ENCODE results near the gene TMEM200A.
"Not testable (repeated sequence)": the region's sequence is repeated elsewhere in the genome, so short reads cannot be mapped to it uniquely, and the experiment has no call there.

Gene TMEM200A

GRCh38 chr6:130365166-130366106, at the start of gene TMEM200A:
TSS of gene TMEM200A (plus strand) at chr6:130366017. CDS start at chr6:130440423, 74,406 bp downstream.
- DNase-seq: peak; percentile 94

DNA sequence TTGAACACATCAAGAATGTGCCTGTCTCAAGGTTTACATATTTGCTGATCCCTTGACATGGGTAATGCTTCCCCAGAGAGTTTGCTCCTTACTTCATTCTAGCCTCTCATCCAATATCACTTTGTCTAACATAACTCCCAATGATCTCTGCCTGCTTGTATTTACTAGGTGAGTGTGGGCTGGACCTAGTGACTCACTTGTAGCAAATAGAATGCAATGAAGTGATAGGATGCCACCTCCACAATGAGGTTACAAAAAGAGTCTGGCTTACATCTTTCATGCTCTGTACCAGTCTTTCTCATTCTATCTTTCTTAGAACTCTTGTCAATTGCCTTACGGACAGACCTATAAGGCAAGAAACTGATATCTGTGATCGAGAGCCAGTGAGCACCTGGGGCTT, 44.9 kb upstream of the TMEM200A start:
- no peak for DNase-seq

- DNase-seq: peak; percentile 50
These were observed 43.0 kb upstream of the TMEM200A start for GRCh38 chr6:130322673-130323268.

DNA sequence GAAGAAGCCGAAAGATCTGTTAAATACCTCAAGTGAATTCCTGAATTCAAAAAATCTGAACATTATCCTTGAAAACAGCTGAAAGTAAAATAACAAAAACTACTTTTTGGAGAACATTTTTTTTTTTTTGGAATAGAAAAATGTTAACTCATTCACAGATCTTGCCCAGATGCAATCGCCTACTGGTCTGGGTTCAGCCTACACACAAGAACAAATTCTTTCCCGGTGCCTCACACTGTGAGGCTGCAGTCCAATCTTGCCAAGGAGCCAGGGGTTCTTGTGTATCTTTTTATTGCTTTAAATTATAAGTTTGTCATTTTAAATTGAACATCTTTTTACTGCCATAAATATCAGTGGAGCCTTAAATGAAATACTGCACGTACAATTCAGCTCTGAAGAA, 41.2 kb upstream of the TMEM200A start:
- no peak for DNase-seq

DNA sequence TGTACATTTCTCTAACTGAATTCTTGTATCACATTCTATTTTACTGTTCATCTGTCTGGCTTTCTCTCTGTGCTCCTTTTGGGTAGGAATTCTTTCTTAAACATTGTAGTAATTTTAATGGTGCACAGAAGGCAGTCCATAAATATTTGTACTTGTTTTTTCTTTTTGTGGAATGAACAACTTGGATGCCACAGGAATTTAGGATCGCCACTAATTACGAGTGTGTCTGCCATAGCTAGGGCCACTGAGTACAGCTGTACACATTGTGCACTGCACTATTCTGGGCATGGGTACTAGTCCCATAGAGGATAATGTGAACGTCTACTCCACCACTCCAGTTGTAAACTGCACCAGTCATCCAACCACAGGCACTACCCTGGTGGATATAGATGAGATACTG, 39.3 kb upstream of the TMEM200A start:
- DNase-seq: no peak

- DNase-seq: no peak
These were observed 28.3 kb upstream of the TMEM200A start for GRCh38 chr6:130337534-130337933.

- not testable (repeated sequence) for DNase-seq
These were observed 19.5 kb upstream of the TMEM200A start for GRCh38 chr6:130346324-130346723.

- DNase-seq: no peak
These were observed 11.5 kb upstream of the TMEM200A start for GRCh38 chr6:130354322-130354721.

DNA sequence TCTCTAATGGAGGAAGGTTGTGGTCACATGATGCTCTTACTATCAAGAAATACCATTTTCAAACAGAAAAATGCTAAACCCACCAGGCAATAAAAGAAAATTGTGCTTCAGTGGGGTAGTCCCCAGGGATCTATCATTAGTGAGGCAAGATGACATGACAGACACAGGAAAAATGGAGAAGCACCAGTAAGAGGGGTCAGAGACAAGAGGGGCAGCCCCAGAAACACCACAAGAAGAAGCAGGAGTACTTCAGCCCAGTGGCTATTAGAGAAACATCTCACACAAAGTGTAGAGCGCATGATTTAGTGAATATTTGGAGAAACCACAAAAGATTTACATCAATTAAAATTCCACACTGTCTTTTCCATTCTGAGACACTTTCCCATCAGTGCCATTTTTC, 10.2 kb upstream of the TMEM200A start:
- DNase-seq: no peak

- DNase-seq: no peak
These were observed 8.4 kb upstream of the TMEM200A start for GRCh38 chr6:130357436-130357835.

DNA sequence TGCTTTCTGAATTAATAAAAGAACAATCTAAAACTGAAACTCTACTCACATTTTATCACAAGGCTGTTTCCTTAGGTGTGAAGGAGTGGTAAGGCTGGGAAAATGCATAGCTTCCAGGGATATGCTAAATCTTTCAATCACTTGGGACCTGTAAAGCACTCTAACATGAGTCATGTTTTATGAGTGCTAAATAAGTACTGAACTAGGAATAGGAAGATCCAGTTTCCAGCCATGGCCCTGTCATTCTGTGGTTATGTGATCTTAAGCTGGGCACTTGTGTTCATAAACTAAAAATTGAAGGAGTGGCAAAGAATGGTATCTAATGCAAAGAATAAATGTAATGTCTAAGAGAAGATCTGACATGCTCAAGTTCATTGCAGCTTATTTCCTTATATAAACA, 6.1 kb upstream of the TMEM200A start:
- no peak for DNase-seq

DNA sequence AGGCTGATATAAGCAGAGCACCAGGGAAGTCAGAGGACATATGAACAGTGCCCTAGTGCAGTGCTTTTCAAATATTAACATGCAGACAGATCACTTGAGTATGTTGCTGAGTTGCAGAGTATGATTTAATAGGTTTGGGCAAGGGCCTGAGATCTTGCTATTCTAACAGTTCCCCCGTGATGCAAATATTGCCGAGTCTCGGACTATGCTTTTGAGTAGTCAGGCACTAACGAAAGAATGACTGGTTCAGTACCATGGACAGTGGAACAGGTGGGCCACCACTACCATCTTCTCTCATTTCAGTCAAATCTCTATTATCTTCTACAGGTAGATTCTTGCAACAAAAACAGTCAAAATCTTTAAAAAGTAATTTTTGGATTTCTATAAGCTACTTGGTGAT, 3.7 kb upstream of the TMEM200A start:
- no peak for DNase-seq

- DNase-seq: no peak
These were observed 1.5 kb upstream of the TMEM200A start for GRCh38 chr6:130364224-130364780.

DNA sequence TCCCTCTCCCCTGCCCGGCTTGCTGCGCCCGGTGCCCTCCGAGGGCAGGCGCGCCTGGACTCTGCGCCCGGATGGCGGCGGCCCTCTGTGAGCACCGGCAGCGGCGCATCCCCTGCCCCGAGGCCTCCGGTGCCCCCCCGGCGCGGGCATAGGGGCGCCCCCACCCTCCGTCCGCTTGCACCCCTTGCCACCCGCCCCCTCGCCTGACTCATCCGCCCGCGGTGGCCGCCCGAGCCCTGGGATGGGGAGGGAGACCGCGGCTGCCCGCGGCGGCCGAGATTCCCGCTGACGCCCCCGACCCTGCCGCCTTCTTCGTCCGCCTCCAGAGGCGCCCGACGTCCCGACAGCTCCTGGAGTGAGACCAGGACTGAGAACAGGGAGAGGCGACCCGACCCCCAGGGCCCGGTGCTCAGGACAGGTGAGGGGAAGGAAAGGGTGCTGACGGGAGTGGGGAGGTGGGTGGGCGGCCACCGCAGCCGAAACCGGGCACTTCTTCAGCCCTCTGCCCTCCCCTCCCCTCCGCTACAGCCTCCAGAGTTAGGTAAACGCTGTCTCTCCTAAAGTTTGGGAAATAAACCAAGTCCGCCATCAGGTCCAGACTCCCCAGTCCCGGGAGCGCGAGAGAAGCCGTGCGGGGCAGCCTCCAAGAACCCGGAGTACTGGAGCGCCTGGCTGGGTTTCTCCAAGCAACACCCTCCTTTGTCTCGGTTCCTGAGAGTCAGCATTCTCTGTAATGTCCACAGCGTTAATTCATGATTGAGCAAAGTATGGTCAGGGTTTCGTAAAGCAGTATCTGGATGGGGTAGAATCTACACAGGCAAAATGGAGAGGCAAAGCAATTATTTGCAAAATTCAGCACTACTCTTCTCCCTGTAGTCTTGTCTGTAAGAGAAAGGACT, 539 bp downstream of the TMEM200A start:
- peak; percentile 75 for DNase-seq

DNA sequence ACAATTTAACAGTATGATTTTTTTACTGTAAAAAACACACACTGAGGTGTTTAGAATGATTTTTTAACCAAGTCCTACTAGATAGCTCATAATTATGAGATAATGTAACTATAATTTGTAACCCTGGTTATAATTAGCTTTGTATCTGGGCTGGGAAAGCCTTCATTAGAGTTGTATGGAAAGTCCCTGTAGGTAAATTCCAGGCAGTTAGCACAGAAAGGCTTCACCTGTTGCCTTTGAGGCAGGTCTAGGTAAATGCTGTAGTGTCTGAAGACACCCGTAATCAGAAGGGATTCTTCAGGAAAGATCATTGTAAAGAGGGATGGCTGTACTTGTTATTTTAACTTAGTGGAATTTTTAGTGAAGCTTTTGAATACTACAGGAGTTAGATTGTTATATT, 1.9 kb downstream of the TMEM200A start:
- DNase-seq: no peak

GRCh38 chr6:130368576-130368975, 2.8 kb downstream of the TMEM200A start:
- no peak for DNase-seq

- DNase-seq: no peak
These were observed 4.0 kb downstream of the TMEM200A start for GRCh38 chr6:130369831-130370230.

DNA sequence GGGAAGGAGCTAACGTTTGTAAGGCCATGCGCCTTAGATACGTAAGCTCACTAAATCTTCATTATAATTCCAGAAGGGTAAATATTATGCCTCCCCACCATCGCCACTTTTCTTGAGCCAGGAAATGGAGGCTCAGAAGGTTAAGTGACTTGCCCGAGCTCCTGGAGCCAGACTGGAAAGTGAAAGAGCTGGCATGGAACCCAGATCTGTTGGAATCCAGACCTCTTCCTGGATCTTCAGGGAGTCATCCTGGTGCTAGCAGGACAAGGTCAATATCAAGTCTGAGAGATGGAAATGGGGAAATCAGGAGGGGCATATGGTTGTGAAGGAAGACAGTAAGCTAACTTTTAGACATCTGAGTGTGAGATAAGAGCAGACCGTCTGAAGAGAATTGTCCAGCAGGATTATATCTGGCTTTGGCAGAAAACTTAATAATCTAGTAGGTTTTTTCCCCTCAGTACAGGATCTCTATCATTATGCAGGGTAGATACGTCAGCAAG, 6.2 kb downstream of the TMEM200A start:
- DNase-seq: no peak

DNA sequence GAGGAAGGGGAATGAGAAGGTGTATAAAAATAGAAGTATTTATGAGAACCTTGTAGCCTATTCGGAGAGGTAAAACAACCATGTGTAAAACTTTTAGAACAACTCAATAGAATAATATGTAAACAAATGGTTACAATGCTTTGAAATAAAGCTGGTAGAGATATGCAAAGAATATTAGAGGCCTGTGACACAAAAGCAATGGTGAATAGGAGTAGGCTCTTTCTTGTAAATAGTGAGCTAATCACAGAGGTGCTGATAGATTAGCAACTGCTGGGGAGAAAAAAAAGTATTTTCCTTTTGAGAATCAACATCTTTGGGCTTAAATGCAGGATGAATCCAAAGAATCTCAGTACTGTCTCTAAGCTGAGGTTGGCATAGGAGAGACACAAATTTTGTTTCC, 7.0 kb downstream of the TMEM200A start:
- DNase-seq: no peak

DNA sequence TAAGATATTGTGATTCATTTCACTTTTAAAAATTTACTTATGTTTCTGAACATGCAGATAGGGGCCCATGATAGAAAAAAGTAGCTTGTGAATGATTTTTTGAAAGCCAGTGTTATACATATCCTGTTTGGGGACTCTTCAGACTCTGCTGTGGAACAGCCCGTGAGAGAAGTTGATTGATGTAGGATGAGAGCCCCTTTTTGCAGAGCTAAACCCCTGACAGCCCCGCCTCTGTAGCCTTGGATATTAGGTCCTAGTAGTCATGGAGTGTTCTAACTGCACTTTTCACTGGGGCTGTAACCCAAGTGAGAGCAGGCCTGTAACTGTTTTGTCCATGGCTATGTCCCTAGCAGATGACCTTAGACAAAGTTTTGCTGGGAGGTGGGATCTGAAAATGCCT, 8.2 kb downstream of the TMEM200A start:
- DNase-seq: no peak

DNA sequence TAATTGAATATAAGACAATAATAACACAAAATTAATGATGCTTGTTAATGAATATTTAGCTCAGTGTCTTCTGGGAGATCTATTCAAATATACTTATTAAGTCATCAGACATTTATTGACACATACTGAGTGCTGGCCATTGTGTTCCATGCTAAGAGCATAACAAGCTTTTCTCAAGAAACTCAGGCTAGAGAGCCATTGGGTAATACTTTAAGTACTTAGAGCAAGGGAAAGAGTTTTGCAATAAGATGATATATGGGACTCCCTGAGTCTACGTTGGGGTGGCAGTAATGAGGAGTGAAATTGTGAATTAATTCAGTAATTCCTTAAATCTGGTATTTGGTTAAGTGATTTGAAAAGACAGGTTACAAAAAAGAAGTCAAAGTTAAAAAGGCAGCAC, 11.1 kb downstream of the TMEM200A start:
- no peak for DNase-seq

DNA sequence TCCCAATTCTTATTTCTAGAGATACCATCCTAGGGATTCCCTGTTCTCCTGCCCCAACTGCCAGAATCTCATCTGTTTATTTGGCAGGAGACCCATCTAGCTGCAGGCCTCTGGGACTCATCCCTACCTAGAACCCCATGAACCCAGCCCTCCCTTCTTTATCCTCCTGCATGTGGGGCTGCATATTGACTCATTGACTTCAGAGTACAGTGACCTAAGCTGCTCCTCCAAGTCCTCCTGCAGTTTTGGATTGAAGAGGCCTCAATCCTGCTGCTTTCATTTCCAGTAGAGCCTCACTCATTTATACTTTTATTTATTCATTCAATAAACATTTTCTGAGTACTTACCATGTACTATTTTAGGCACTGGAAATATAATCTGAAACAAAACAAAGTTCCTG, 11.6 kb downstream of the TMEM200A start:
- no peak for DNase-seq

DNA sequence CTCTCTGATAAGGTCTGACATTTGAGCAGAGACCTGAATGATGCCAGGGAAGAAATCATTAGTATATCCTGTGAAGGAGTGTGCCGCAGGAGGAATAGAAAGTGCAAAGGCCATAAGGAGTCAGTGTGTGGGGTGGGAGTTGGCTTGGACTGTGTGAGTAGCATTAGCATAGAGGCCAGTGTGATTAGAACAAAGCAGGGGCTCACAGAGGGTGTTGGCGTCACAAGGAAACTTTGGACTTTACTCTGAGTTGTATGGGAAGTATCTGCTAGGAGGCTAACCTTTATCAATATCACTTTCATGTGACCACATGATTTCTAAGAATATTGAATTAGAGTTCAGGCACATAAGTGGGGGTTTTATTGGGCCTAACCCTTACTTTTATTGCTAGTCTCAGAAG, 12.1 kb downstream of the TMEM200A start:
- no peak for DNase-seq

All from retina (tissue), 1 donor.